ENCODE measurements around the gene SMIM30. TPM values are rescaled to one million over a fixed set of nuclear protein-coding genes. Genes with fewer than 3 reads are reported as not detected.

The SMIM30 gene
- total RNA-seq, 1 donor from 2014 or later: 24.3 TPM

- intact Hi-C loops (cut with micrococcal nuclease): loop anchor here (10.0 kb wide), 1 partner anchor 715 kb away; no protein-coding TSS in a partner anchor
Measured at GRCh38 chr7:113109718-113110117, 8.6 kb downstream of the SMIM30 start.

- intact Hi-C loops (cut with micrococcal nuclease): no loop called here
Measured at GRCh38 chr7:113100121-113100603, 18.2 kb downstream of the SMIM30 start.

GRCh38 chr7:113099284-113099919 lies 19.0 kb downstream of the SMIM30 start:
- intact Hi-C loops (cut with micrococcal nuclease): no loop called here

- intact Hi-C loops (cut with micrococcal nuclease): no loop called here
Measured at GRCh38 chr7:113094517-113095249, 23.7 kb downstream of the SMIM30 start.

- intact Hi-C loops (cut with micrococcal nuclease): no loop called here
Measured at GRCh38 chr7:113093561-113093960, 24.8 kb downstream of the SMIM30 start.

- intact Hi-C loops (cut with micrococcal nuclease): no loop called here
Measured at GRCh38 chr7:113092762-113093161, 25.6 kb downstream of the SMIM30 start.

- intact Hi-C loops (cut with micrococcal nuclease): loop anchor here (1.0 kb wide), 1 partner anchor 31 kb away; the partner anchor contains the start of gene SMIM30
Measured at GRCh38 chr7:113087071-113087998, 31.0 kb downstream of the SMIM30 start.

GRCh38 chr7:113086431-113086888 lies 31.9 kb downstream of the SMIM30 start, which contains the start of gene GPR85:
GPR85 (minus strand) TSS chr7:113086827; CDS start chr7:113084721, 2,106 bp downstream.
- intact Hi-C loops (cut with micrococcal nuclease): no loop called here

GRCh38 chr7:113085781-113086390 lies 32.5 kb downstream of the SMIM30 start:
- intact Hi-C loops (cut with micrococcal nuclease): no loop called here

GRCh38 chr7:113084496-113085172 lies 33.7 kb downstream of the SMIM30 start:
- intact Hi-C loops (cut with micrococcal nuclease): no loop called here

GRCh38 chr7:113083816-113084495 lies 34.4 kb downstream of the SMIM30 start:
- intact Hi-C loops (cut with micrococcal nuclease): no loop called here

GRCh38 chr7:113083132-113083815 lies 35.1 kb downstream of the SMIM30 start:
- intact Hi-C loops (cut with micrococcal nuclease): no loop called here

- intact Hi-C loops (cut with micrococcal nuclease): no loop called here
Measured at GRCh38 chr7:113078331-113078730, 40.0 kb downstream of the SMIM30 start.

GRCh38 chr7:113076703-113077102 lies 41.7 kb downstream of the SMIM30 start:
- intact Hi-C loops (cut with micrococcal nuclease): no loop called here

GRCh38 chr7:113071465-113071864 lies 46.9 kb downstream of the SMIM30 start:
- intact Hi-C loops (cut with micrococcal nuclease): no loop called here
